GM18951 (cell line): ENCODE data around the gene BCL2L12.

ENCODE experiments used
- POLR2A ChIP-seq: IDR thresholded peaks from 4 replicates; pipeline ENCODE4 v1.6.1; 2011; ENCODE audit warnings: mild to moderate bottlenecking; ENCODE audit not compliant: insufficient read length, insufficient read depth; ENCODE audit errors: extremely low read depth
- in situ Hi-C: fragments of 300-500 bp; cut with MboI; formaldehyde crosslinking; loops from one replicate; pipeline ENCODE4 v1.12.0; 2022; ENCODE audit warnings: low sequenced_read_pairs, mixed read lengths, inconsistent platforms; ENCODE audit not compliant: unreplicated experiment

The BCL2L12 gene

DNA sequence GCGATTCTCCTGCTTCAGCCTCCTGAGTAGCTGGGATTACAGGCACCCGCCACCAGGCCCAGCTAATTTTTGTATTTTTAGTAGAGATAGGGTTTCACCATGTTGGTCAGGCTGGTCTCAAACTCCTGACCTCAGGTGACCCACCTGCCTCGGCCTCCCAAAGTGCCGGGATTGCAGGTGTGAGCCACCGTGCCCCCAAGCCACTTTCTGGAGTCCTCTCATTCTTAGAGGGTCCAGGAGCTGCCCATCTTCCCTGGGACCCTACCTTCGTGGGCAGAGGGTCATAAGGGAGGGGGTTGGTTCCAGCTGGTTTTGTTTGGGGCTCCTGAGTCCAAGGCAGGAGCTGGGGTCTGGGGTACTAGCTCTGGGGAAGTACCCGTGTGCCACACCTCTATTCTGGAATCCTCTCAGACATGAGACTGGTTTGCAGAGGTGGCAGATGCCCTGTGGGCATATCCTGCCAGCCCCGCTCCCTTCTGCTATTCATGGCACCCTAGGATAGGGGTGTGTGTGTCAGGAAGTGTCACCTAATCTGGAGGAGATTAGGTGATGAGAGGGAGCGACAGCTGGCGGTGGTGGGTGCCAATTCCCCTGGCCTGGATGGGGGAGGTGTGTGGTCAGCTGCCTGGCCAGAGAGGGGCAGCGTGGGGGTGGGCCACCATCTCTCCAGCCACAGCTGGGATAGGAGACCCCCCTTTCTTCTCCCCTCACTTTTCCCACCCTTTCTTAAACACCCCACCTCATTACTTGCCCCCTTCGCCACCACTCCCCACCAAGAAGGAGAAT, 13.4 kb downstream of the BCL2L12 start:
- in situ Hi-C loops, result no loop called here
- TF ChIP-seq POLR2A, result no peak

DNA sequence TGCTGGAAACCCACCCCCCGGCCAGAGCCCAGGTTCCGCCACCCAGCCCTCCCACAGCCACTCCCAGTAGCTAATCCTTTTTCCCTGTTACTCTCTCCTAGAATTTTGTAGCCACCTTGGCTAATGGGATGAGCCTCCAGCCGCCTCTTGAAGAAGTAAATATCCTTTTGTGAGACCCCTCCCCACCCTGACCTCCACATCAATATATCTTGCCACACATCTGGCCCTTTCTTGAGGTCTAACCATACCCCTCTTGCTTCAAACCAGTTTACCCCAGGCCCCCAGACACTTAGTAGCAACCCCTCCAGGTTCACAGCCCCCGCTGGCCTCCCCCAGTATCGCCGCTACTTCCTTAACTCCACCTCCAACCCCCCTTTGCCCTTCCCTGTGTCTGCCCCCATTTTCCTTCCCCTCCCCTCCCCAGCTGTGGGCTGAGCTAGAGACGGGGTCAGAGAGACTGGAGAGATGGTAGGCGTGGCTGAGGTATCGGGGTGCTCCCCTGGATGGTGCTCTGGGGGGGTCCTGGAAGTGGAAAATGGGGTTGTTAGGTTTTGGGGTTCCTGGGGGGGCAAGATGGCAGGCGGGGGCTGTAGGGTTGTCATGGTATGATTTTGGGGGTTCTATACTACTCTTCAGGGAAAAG, 14.2 kb downstream of the BCL2L12 start:
- in situ Hi-C loops, result no loop called here
- no peak for TF ChIP-seq POLR2A

DNA sequence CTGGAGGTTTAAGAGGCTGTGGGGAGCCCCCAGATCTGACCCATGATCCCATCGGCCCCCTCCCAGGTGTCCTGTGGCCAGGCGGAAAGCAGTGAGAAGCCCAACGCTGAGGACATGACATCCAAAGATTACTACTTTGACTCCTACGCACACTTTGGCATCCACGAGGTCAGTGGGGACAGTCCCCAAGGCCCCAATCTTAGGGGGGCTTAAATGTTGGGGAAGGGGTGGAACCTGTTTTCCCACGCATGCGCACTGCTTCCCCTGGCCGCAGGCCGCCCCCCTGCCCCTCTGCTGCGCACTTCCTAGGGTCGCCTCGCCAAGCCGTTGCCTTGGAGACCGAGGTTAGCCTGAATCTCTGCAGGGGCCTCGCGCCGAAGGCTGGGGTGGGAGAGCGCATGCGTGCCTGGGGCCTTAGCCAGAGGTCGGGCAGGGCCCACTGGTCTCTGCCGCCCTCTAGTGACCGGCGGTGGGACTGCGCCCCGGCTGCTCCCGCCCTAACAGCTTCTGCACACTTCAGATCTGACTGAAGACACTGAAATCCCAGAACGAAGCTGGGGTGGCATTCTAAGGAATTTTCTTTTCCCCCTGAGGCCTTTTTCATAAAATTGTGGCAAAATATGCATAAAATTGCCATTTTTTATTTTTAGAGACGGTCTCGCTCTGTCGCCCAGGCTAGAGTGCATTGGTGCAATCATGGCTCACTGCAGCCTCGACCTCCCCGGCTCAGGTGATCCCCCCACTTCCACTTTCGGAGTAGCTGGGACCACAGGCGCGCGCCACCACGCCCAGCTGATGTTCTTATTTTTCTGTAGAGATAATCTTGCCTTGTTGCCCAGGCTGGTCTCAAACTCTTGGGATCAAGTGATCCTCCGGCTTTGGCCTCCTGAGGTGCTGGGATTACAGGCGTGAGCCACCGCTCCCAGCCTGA, 15.0 kb downstream of the BCL2L12 start:
- peak; percentile 30 for TF ChIP-seq POLR2A
- in situ Hi-C loops, result no loop called here

DNA sequence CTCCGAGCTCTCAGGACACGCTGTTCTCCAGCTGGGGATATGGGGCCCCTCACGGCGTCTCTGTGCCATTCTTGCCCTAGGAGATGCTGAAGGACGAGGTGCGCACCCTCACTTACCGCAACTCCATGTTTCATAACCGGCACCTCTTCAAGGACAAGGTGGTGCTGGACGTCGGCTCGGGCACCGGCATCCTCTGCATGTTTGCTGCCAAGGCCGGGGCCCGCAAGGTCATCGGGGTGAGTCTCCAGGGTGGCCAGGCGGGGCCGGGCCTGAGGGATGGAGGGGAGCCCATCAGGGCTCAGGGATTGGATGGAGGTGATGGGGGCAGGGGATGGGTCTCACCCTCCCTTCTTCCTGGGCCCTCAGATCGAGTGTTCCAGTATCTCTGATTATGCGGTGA, 16.1 kb downstream of the BCL2L12 start:
- TF ChIP-seq POLR2A, result no peak
- in situ Hi-C loops, result no loop called here

DNA sequence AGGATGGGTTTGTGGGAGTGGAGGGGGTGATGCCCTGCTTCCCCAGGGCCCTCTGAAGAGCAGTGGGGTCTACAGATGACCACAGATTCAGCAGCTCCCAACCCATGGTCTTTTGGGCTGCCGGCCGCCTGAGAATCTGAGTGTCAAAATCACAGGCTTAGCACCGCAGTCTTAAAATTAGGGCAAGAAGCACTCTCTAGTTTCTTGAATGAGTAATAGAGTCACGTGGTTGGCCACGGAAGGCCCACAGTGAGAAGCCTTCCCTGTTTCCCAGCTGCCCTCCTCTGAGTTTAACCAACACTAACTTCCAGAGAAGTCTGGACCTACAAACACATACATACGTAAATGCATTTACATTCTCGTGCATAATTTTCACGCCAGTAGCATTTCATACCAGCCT, 16.5 kb downstream of the BCL2L12 start:
- in situ Hi-C loops, result no loop called here
- TF ChIP-seq POLR2A, result no peak

DNA sequence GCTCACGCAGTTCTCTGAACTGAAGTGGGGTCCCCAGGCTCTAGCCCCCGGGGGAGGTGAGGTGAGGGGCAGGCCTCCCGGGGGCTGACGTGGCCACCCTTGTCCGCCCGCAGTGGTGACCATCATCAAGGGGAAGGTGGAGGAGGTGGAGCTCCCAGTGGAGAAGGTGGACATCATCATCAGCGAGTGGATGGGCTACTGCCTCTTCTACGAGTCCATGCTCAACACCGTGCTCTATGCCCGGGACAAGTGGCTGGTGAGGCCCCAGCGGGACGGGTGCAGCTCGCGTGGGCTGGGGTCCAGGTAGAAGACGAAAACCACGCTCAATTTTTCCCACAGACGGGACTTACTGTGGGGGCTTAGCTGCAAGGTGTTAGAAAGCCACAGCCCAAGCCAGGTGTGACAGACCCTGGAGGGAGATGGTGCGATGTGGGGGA, 18.1 kb downstream of the BCL2L12 start:
- TF ChIP-seq POLR2A, result no peak
- in situ Hi-C loops, result no loop called here

DNA sequence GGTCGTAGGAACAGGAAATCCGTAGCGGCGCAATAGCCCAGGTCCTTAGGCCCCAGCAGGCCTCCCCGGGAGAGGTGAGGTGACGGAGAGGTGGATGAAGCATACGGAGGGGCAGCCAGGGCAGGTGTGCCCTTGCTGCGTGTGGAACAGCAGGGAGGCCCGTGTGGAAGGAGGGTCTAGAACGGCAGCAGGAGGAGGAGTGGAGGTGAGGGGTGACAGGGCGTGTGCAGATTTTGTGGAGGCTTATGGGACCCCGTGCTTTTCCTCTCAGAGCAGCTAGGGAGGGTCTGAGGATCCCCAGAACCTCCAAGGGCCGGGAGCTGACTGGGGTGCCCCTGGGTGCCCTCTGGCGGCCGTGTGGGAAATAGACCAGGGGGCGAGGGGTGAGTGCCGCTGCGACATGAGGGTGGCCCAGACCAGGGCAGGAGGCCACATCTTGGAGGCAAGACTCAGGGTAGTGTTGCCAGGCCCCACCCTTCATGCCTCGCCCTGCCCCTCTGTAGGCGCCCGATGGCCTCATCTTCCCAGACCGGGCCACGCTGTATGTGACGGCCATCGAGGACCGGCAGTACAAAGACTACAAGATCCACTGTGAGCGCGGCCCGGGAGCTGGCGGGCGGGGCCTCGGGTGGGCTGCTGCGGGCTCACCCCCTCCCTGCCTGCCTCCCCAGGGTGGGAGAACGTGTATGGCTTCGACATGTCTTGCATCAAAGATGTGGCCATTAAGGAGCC, 18.7 kb downstream of the BCL2L12 start:
- in situ Hi-C loops, result no loop called here
- TF ChIP-seq POLR2A, result peak; percentile 38

DNA sequence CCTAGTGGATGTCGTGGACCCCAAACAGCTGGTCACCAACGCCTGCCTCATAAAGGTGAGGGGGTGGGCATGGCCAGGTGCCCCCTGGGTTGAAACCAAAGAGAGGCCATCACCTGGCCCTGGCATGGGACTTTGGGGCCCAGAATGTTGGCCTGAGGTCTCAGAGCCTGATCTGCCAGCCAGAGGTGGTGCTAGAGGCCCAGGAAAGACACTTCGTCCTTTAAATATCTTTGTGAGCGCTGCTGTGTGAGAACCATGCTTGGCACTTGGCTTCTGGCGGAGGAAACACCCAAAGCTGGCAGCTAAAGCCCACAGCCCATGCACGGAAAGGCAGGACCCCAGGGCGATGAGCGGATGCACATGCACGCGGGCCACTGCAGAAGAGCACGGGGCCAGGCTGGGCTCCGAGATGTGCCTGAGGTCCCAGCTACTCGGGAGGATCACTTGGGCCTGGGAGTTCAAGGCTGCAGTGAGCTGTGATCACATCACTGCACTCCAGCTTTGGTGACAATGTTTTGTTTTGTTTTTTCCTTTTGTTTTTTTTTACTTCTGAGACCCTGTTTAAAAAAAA, 19.3 kb downstream of the BCL2L12 start:
- no peak for TF ChIP-seq POLR2A
- in situ Hi-C loops, result no loop called here

DNA sequence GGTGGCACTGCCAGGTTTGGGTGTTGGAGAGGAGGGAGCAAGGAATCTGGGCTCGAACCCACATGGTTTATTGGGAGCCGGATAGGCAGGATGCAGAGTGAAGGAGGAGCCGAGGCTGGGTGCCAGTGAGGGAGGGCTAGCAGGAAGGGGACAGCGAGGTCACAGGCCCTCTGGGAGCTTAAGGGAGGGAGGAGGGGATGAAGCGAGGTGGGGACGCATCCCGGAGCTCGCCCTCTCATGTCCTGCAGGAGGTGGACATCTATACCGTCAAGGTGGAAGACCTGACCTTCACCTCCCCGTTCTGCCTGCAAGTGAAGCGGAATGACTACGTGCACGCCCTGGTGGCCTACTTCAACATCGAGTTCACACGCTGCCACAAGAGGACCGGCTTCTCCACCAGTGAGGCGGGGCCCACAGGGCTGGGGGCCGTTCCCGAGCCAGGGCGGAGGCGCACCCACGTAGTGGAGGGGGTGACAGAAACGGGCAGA, 20.2 kb downstream of the BCL2L12 start:
- TF ChIP-seq POLR2A, result peak; percentile 23
- in situ Hi-C loops, result no loop called here

DNA sequence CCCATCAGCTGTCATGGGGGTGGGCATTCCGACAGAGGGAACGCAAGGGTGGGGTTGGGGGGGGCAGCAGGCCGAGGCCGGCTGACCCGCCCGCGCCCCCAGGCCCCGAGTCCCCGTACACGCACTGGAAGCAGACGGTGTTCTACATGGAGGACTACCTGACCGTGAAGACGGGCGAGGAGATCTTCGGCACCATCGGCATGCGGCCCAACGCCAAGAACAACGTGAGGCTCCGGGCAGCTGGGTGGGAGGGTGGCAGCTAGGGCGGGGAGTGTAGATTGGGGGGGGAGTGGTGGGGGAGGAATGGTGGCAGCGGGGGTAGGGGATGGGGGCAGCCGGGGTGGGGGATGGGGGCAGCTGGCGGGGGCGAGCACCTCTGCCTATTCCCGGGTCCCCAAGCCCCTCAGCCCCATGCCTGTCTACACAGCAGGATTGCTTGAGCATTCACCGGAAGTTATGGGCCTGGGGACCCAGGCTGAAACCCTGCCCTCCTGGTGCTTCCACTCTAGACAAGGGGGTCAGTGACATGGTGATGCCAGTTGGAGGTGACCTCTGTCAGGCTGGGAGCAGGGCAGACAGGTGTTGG, 20.9 kb downstream of the BCL2L12 start:
- TF ChIP-seq POLR2A, result no peak
- in situ Hi-C loops, result no loop called here

DNA sequence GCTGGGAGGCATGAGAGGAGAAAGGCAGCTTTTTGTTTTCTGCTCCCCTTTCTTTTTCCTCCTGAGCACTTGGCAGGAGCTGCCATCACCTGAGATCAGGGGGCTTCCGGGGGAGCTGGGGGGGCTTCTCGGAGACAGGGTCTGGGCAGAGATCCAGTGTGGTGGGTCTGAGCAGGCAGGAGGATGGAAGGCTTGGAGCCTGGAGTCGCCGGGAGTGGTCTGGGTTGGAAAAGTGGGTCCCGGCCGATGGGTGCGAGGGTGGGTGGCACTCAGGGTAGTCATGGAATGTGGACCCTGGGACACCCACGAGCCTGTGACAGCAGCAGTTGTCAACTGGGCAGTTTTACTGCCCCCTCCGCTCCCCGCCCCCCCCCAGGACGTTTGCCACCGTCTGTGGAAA, 21.4 kb downstream of the BCL2L12 start:
- in situ Hi-C loops, result no loop called here

More for the DNA sequence above, 21.4 kb downstream of the BCL2L12 start:
- no peak for TF ChIP-seq POLR2A
